Measurements from ENCODE around the gene PTBP1.

- TF ChIP-seq JUN (IDR thresholded peaks at IDR 0.05; ENCODE audit: borderline replicate concordance, low read depth, low read length) (no peak), JUN (CRISPR knock-in tag; IDR thresholded peaks at IDR 0.05; ENCODE audit: borderline replicate concordance) (no peak), NFYB (IDR thresholded peaks at IDR 0.05; ENCODE audit: extremely low read depth, insufficient read length) (no peak), CTCF (IDR thresholded peaks at IDR 0.05 in 2 of 3, conservative IDR thresholded peaks at IDR 0.05 in 1 of 3; ENCODE audit: insufficient read depth in 2 of 3, low read depth in 1 of 3, low read length in 3 of 3) (no peak), EGR1 (conservative IDR thresholded peaks at IDR 0.05) (no peak), BCLAF1 (IDR thresholded peaks at IDR 0.05; ENCODE audit: borderline replicate concordance in 1 of 2, control insufficient read depth in 1 of 2, low read depth in 2 of 2, low read length in 1 of 2) (no peak), HNRNPLL (IDR thresholded peaks at IDR 0.05; ENCODE audit: low read depth, low read length, poor library complexity, severe bottlenecking) (no peak)
- TF ChIP-seq, protein P1, sequence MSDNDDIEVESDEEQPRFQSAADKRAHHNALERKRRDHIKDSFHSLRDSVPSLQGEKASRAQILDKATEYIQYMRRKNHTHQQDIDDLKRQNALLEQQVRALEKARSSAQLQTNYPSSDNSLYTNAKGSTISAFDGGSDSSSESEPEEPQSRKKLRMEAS (CRISPR knock-in tag; IDR thresholded peaks at IDR 0.05), result no peak
These were observed 58.4 kb downstream of the PTBP1 start for GRCh38 chr19:855566-856120.

Data from K562 (cell line).